Astrocyte (in vitro differentiated cells and primary cell): ENCODE results near the gene JAZF1. TPM values are rescaled to one million over a fixed set of nuclear protein-coding genes. Genes with fewer than 3 reads are reported as not detected.

Experiments
- DNase-seq: peaks from one replicate; pipeline ENCODE4 v3.0.0-alpha.2; 2010; ENCODE audit warnings: low read depth
- FAIRE-seq: peaks from 2 replicates; lab custom pipeline; 2011; peaks lifted over from hg19 to GRCh38; lab: Jason Lieb, UNC
- H2AFZ ChIP-seq: 2 replicates; pipeline ENCODE4 v1.6.0; 2012; ENCODE audit warnings: low read depth, low read length, inconsistent platforms
- H3K27ac ChIP-seq: 2 replicates; pipeline ENCODE4 v1.5.1; 2011; ENCODE audit warnings: low read depth, low read length, inconsistent platforms
- H3K27me3 ChIP-seq: 2 replicates; pipeline ENCODE4 v1.6.0; 2011; ENCODE audit warnings: low read length, inconsistent platforms; ENCODE audit not compliant: insufficient read depth
- H3K36me3 ChIP-seq: 2 replicates; pipeline ENCODE4 v1.5.1; 2011; ENCODE audit warnings: low read length, inconsistent platforms; ENCODE audit not compliant: insufficient read depth
- H3K4me1 ChIP-seq: 2 replicates; pipeline ENCODE4 v1.5.1; 2011; ENCODE audit warnings: low read length, inconsistent platforms; ENCODE audit not compliant: insufficient read depth
- H3K4me2 ChIP-seq: 2 replicates; pipeline ENCODE4 v1.6.0; 2012; ENCODE audit warnings: low read length, inconsistent platforms
- H3K4me3 ChIP-seq: 2 replicates; pipeline ENCODE4 v1.5.1; 2011; ENCODE audit warnings: low read depth, mild to moderate bottlenecking, low read length, inconsistent platforms; ENCODE audit not compliant: insufficient read depth
- H3K79me2 ChIP-seq: 2 replicates; pipeline ENCODE4 v1.6.0; 2012; ENCODE audit warnings: mild to moderate bottlenecking, low read length, inconsistent platforms; ENCODE audit not compliant: insufficient read depth
- H3K9ac ChIP-seq: 2 replicates; pipeline ENCODE4 v1.6.0; 2012; ENCODE audit warnings: mild to moderate bottlenecking, low read length, inconsistent platforms
- H3K9me3 ChIP-seq: 2 replicates; pipeline ENCODE4 v1.5.1; 2012; ENCODE audit warnings: low read depth, mild to moderate bottlenecking, low read length, inconsistent platforms; ENCODE audit not compliant: insufficient read depth
- H4K20me1 ChIP-seq: 2 replicates; pipeline ENCODE4 v1.6.0; 2012; ENCODE audit warnings: low read length, inconsistent platforms; ENCODE audit not compliant: insufficient read depth
- H3K27ac Mint-ChIP-seq: one replicate; pipeline ENCODE4 v1.8.0; 2021; ENCODE audit warnings: mild to moderate bottlenecking, mixed read lengths; ENCODE audit not compliant: unreplicated experiment
- H3K27me3 Mint-ChIP-seq: one replicate; pipeline ENCODE4 v1.8.0; 2021; ENCODE audit warnings: low read depth, mixed read lengths; ENCODE audit not compliant: unreplicated experiment
- H3K36me3 Mint-ChIP-seq: one replicate; pipeline ENCODE4 v1.8.0; 2021; ENCODE audit warnings: low read depth, mixed read lengths; ENCODE audit not compliant: unreplicated experiment
- H3K4me1 Mint-ChIP-seq: one replicate; pipeline ENCODE4 v1.8.0; 2021; ENCODE audit warnings: low read depth, mixed read lengths; ENCODE audit not compliant: unreplicated experiment
- H3K4me3 Mint-ChIP-seq: one replicate; pipeline ENCODE4 v1.8.0; 2021; ENCODE audit warnings: mild to moderate bottlenecking, moderate library complexity, mixed read lengths; ENCODE audit not compliant: unreplicated experiment
- H3K9me3 Mint-ChIP-seq: one replicate; pipeline ENCODE4 v1.8.0; 2021; ENCODE audit warnings: mild to moderate bottlenecking, mixed read lengths; ENCODE audit not compliant: unreplicated experiment
- CTCF ChIP-seq: IDR thresholded peaks from 2 replicates; pipeline ENCODE4 v1.5.1; 2011; ENCODE audit warnings: low read depth, mild to moderate bottlenecking, inconsistent platforms, low read length, moderate library complexity; ENCODE audit not compliant: insufficient read depth
- EZH2 ChIP-seq: IDR thresholded peaks from 2 replicates; pipeline ENCODE4 v1.6.1; 2012; ENCODE audit warnings: mild to moderate bottlenecking, low read length, inconsistent platforms; ENCODE audit not compliant: insufficient read depth
- total RNA-seq: library from RNA; stranded (reverse); gene quantifications from 2 replicates; pipeline ENCODE4 v1.2.1, GENCODE V29; 2021

Gene JAZF1
- total RNA-seq, 1 donor from 2014 or later: 20.1 TPM

GRCh38 chr7:28045592-28045991 is 135.0 kb downstream of the JAZF1 start:
- no peaks in the 10 kb centered on the region for H4K20me1 ChIP-seq
- no peaks in the 10 kb centered on the region for H3K9me3 Mint-ChIP-seq

GRCh38 chr7:28044825-28045224 is 135.8 kb downstream of the JAZF1 start:
- H3K9me3 Mint-ChIP-seq: no peaks in the 10 kb centered on the region
- H3K27me3 Mint-ChIP-seq: no peaks in the 10 kb centered on the region
- Histone ChIP-seq H2AFZ (no peak overlapping the region), H3K4me2 (no peak overlapping the region), H3K4me3 (no peak overlapping the region), H3K4me1 (peaks cover 17% of the 10 kb centered on the region), H3K9me3 (no peaks in the 10 kb centered on the region), H3K79me2 (peaks cover 9% of the 10 kb centered on the region), H3K36me3 (no peaks in the 10 kb centered on the region), H4K20me1 (no peaks in the 10 kb centered on the region), H3K27me3 (no peaks in the 10 kb centered on the region), H3K27ac (no peak overlapping the region), H3K9ac (no peak overlapping the region)
- H3K4me3 Mint-ChIP-seq: no peak overlapping the region
- no peak overlapping the region for H3K27ac Mint-ChIP-seq
- FAIRE-seq (no peak), DNase-seq (no peak)
- no peaks in the 10 kb centered on the region for H3K36me3 Mint-ChIP-seq
- TF ChIP-seq EZH2 (no peak), CTCF (no peak)
- peaks cover 29% of the 10 kb centered on the region for H3K4me1 Mint-ChIP-seq

More at GRCh38 chr7:28045592-28045991, 135.0 kb downstream of the JAZF1 start:
- Histone ChIP-seq H3K4me3 (no peak overlapping the region), H3K9ac (no peak overlapping the region), H3K9me3 (no peaks in the 10 kb centered on the region), H3K79me2 (peaks cover 2% of the 10 kb centered on the region), H3K36me3 (no peaks in the 10 kb centered on the region), H2AFZ (no peak overlapping the region), H3K27ac (no peak overlapping the region), H3K27me3 (no peaks in the 10 kb centered on the region), H3K4me2 (no peak overlapping the region), H3K4me1 (peaks cover 14% of the 10 kb centered on the region)
- H3K27me3 Mint-ChIP-seq: no peaks in the 10 kb centered on the region
- no peak overlapping the region for H3K4me3 Mint-ChIP-seq
- FAIRE-seq (no peak), DNase-seq (no peak)
- H3K4me1 Mint-ChIP-seq: peaks cover 22% of the 10 kb centered on the region
- no peak for TF ChIP-seq EZH2
- TF ChIP-seq CTCF: no peak
- no peak overlapping the region for H3K27ac Mint-ChIP-seq
- no peaks in the 10 kb centered on the region for H3K36me3 Mint-ChIP-seq

- peaks cover 43% of the 10 kb centered on the region for H3K4me1 Mint-ChIP-seq
- H3K4me1 ChIP-seq: peaks cover 22% of the 10 kb centered on the region
- H3K27ac Mint-ChIP-seq: no peak overlapping the region
- H3K79me2 ChIP-seq: peaks cover 9% of the 10 kb centered on the region
- no peaks in the 10 kb centered on the region for H3K36me3 ChIP-seq
- H3K9ac ChIP-seq: no peak overlapping the region
- H3K9me3 Mint-ChIP-seq: no peaks in the 10 kb centered on the region
- no peaks in the 10 kb centered on the region for H3K36me3 Mint-ChIP-seq
- H3K9me3 ChIP-seq: no peaks in the 10 kb centered on the region
- H3K4me3 Mint-ChIP-seq: no peak overlapping the region
- no peak overlapping the region for H2AFZ ChIP-seq
- no peak for DNase-seq
- TF ChIP-seq CTCF (no peak), EZH2 (no peak)
- FAIRE-seq: no peak
- H3K4me3 ChIP-seq: no peak overlapping the region
- no peaks in the 10 kb centered on the region for H3K27me3 ChIP-seq
- no peaks in the 10 kb centered on the region for H4K20me1 ChIP-seq
- no peak overlapping the region for H3K4me2 ChIP-seq
- no peaks in the 10 kb centered on the region for H3K27me3 Mint-ChIP-seq
- peak overlapping the region; percentile 83 for H3K27ac ChIP-seq
Observed at GRCh38 chr7:28042721-28043120, 137.9 kb downstream of the JAZF1 start.
